K562 (cell line): ENCODE data around the gene INPP1. TPM values are rescaled to one million over a fixed set of nuclear protein-coding genes. Genes with fewer than 3 reads are reported as not detected.
A peak's percentile ranks its signal among the peaks of the same experiment; 100 is the strongest.

Source experiments
- ATF6 ChIP-seq: sonication (generic); formaldehyde crosslinking; IDR thresholded peaks from 2 replicates; pipeline ENCODE4 v1.4.0; 2020; ENCODE audit warnings: mild to moderate bottlenecking, missing genetic modification reagents
- BMI1 ChIP-seq: fragments of 150-350 bp; IDR thresholded peaks from 2 replicates; pipeline ENCODE4 v1.6.1; 2014; ENCODE audit warnings: low read length
- DACH1 ChIP-seq: fragments of 450-650 bp; IDR thresholded peaks from 2 replicates; pipeline ENCODE4 v1.6.1; 2018; ENCODE audit not compliant: partially characterized antibody
- EWSR1 ChIP-seq: fragments of 450-650 bp; IDR thresholded peaks from 2 replicates; pipeline ENCODE4 v1.6.1; 2018; ENCODE audit warnings: borderline replicate concordance, mild to moderate bottlenecking, low read depth, moderate library complexity; ENCODE audit not compliant: partially characterized antibody
- FIP1L1 ChIP-seq: fragments of 200-400 bp; formaldehyde crosslinking; IDR thresholded peaks from 2 replicates; pipeline ENCODE4 v1.6.1; 2018; ENCODE audit warnings: mild to moderate bottlenecking, low read depth, low read length; ENCODE audit not compliant: poor library complexity, severe bottlenecking
- GABPB2 ChIP-seq: fragments of 250-450 bp; sonication (Bioruptor Pico); conservative IDR thresholded peaks from 2 replicates; pipeline ENCODE4 v1.5.1; 2021; ENCODE audit warnings: mild to moderate bottlenecking
- GATAD2A ChIP-seq: fragments of 450-650 bp; IDR thresholded peaks from 2 replicates; pipeline ENCODE4 v1.6.1; 2017
- NEUROD1 ChIP-seq: fragments of 150-350 bp; IDR thresholded peaks from 2 replicates; pipeline ENCODE4 v1.6.1; 2014; ENCODE audit warnings: borderline replicate concordance, low read length, low read depth; ENCODE audit not compliant: partially characterized antibody
- PCBP2 ChIP-seq: fragments of 200-400 bp; formaldehyde crosslinking; IDR thresholded peaks from 2 replicates; pipeline ENCODE4 v1.6.1; 2018; ENCODE audit warnings: low read length, low read depth, mild to moderate bottlenecking, moderate library complexity; ENCODE audit not compliant: poor library complexity, severe bottlenecking
- PHF21A ChIP-seq: fragments of 450-650 bp; IDR thresholded peaks from 2 replicates; pipeline ENCODE4 v1.6.1; 2017; ENCODE audit warnings: low read depth, borderline replicate concordance
- SRF ChIP-seq, 2 experiments: fragments of 250-450, 450-650 bp in 1 of 2; sonication (Bioruptor Pico) in 1 of 2; sonication (generic) in 1 of 2; formaldehyde crosslinking; IDR thresholded peaks; 2 replicates each; pipeline versions ENCODE4 v1.5.0 to v1.5.1; 2020 to 2022; ENCODE audit warnings: mild to moderate bottlenecking in 1 of 2, missing genetic modification reagents in 1 of 2
- TAF15 ChIP-seq: fragments of 200-400 bp; formaldehyde crosslinking; IDR thresholded peaks from 2 replicates; pipeline ENCODE4 v1.6.1; 2017; ENCODE audit warnings: mild to moderate bottlenecking, low read depth, low read length, moderate library complexity
- TBP ChIP-seq: optimal IDR thresholded peaks from 2 replicates; pipeline ENCODE3; 2011; ENCODE audit warnings: low read depth, low read length, improper control_type of control experiment
- THRAP3 ChIP-seq: fragments of 450-650 bp; IDR thresholded peaks from 2 replicates; pipeline ENCODE4 v1.6.1; 2016; ENCODE audit warnings: mild to moderate bottlenecking, inconsistent platforms, borderline replicate concordance
- ZNF12 ChIP-seq: sonication (generic); formaldehyde crosslinking; IDR thresholded peaks from 2 replicates; pipeline ENCODE4 v1.4.0; 2020; ENCODE audit warnings: mild to moderate bottlenecking, missing genetic modification reagents
- ZNF124 ChIP-seq: sonication (generic); formaldehyde crosslinking; IDR thresholded peaks from 2 replicates; pipeline ENCODE4 v1.8.1; 2022; ENCODE audit warnings: missing genetic modification reagents
- polyA plus RNA-seq, 8 experiments: library from polyadenylated mRNA; depleted of rRNA in 4 of 8; stranded (reverse) in 5 of 8; unstranded in 3 of 8; fragments of >200 nt; fragmentation: Nextera tagmentation in 2 of 8; fragmentation: Illumina TruSeq in 1 of 8; extraction: Ambion mirVana in 2 of 8; extraction: Trizol in 1 of 8; gene quantifications; 2 replicates each; pipeline versions ENCODE4 v1.2.1 to v1.2.3, GENCODE V29; 2011 to 2014; ENCODE audit warnings: inconsistent platforms in 1 of 8, missing spikeins in 1 of 8
- total RNA-seq, 7 experiments: library from RNA; depleted of rRNA in 6 of 7; stranded (reverse); fragments of >200 nt in 6 of 7; fragmentation: Illumina TruSeq in 2 of 7; extraction: Trizol in 2 of 7; gene quantifications; 2 replicates each; pipeline versions ENCODE4 v1.2.1 to v1.2.3, GENCODE V29; 2011 to 2021; ENCODE audit warnings: low replicate concordance in 1 of 7
- TF ChIP-seq, protein P1 (sequence below): fragments of 250-450 bp; sonication (Bioruptor Pico); IDR thresholded peaks from 2 replicates; pipeline ENCODE4 v1.8.0; 2022; ENCODE audit warnings: inconsistent platforms
- TF ChIP-seq, protein P2 (sequence below), 2 experiments: IDR thresholded peaks; 2 replicates each; pipeline ENCODE4 v1.6.1; 2011; ENCODE audit warnings: borderline replicate concordance in 1 of 2, control low read depth in 1 of 2, low read depth in 1 of 2, low read length in 1 of 2, mild to moderate bottlenecking in 1 of 2, mixed read lengths in 1 of 2, moderate library complexity in 1 of 2; ENCODE audit not compliant: insufficient read depth in 1 of 2, insufficient read length in 1 of 2, poor library complexity in 1 of 2, severe bottlenecking in 1 of 2; ENCODE audit errors: extremely low read depth in 1 of 2
- TF ChIP-seq, protein P3 (sequence below), 2 experiments: IDR thresholded peaks; 2 replicates each; pipeline ENCODE4 v1.6.1; 2012; ENCODE audit warnings: improper control_type of control experiment in 2 of 2, low read depth in 2 of 2, low read length in 2 of 2, borderline replicate concordance in 1 of 2

Gene INPP1
- total and polyA plus RNA-seq, 9 of the 15 experiments (the other 6 are each of a cell fraction or from before 2014, with no cell fraction given): 3.7 to 11.8 (median 6.5) TPM

DNA sequence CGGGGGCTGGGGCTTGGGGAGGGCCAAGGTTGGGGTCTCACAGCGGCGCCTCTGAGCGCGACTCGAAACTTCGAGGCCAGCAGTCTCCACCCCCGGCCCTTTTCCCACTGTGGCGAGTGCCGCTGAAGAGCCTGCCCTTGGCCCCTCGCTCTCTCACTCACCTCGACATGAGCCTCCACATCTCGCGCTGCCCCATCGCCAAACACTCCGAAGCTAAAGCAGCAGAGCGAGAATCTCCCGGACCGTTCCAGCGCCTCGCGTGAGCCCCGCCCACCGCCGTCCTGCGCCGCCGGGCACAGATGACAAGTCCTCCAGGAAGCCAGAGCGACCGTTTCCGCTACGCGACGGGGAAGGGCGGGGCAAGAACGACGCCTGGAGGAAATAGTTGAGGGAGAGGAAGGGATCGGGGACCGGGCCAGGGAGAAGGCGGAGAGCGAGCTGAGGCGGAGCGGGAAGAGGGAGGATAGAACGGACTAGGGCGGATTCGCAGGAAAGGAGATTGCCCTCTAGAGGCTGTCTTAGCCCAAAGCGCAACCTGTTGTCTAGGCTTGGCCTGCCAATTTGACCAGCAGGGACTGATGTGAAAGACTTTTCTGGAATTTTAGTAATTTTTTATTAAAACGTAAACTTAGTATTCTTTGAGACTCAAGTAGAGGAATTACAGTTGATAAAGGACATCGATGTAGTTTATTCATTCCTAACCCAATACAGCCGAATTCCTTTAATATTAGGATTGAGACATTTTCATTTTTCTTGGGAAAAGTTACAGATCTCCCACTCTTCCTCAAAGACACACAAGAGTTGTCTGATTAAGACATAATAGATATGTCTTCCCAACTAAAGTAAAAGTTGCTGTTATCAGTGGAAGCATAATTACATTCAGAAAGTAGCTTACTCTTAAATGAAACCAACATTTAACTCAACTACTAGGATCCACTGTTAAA is 23.6 kb upstream of the INPP1 start, which contains the start of gene HIBCH (continued):
- TF ChIP-seq, protein P1, sequence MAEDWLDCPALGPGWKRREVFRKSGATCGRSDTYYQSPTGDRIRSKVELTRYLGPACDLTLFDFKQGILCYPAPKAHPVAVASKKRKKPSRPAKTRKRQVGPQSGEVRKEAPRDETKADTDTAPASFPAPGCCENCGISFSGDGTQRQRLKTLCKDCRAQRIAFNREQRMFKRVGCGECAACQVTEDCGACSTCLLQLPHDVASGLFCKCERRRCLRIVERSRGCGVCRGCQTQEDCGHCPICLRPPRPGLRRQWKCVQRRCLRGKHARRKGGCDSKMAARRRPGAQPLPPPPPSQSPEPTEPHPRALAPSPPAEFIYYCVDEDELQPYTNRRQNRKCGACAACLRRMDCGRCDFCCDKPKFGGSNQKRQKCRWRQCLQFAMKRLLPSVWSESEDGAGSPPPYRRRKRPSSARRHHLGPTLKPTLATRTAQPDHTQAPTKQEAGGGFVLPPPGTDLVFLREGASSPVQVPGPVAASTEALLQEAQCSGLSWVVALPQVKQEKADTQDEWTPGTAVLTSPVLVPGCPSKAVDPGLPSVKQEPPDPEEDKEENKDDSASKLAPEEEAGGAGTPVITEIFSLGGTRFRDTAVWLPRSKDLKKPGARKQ (CRISPR knock-in tag): no peak
- TF ChIP-seq NEUROD1 (no peak), ZNF12 (CRISPR knock-in tag) (no peak), ZNF124 (no peak), TBP (peak; percentile 55), PHF21A (no peak), EWSR1 (no peak), GATAD2A (no peak), GABPB2 (CRISPR knock-in tag) (no peak), TAF15 (no peak), PCBP2 (no peak), ATF6 (CRISPR knock-in tag) (no peak), SRF (CRISPR knock-in tag; IDR thresholded peaks at IDR 0.05) (no peak), DACH1 (no peak), FIP1L1 (no peak), BMI1 (no peak), THRAP3 (no peak)
- TF ChIP-seq, protein P2, sequence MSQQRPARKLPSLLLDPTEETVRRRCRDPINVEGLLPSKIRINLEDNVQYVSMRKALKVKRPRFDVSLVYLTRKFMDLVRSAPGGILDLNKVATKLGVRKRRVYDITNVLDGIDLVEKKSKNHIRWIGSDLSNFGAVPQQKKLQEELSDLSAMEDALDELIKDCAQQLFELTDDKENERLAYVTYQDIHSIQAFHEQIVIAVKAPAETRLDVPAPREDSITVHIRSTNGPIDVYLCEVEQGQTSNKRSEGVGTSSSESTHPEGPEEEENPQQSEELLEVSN (IDR thresholded peaks at IDR 0.05; ENCODE audit: borderline replicate concordance in 1 of 2, extremely low read depth in 1 of 2, insufficient read depth in 1 of 2, insufficient read length in 1 of 2, low read depth in 1 of 2, low read length in 1 of 2, poor library complexity in 1 of 2, severe bottlenecking in 1 of 2): peak; percentile 23 to 48
- TF ChIP-seq, protein P3, sequence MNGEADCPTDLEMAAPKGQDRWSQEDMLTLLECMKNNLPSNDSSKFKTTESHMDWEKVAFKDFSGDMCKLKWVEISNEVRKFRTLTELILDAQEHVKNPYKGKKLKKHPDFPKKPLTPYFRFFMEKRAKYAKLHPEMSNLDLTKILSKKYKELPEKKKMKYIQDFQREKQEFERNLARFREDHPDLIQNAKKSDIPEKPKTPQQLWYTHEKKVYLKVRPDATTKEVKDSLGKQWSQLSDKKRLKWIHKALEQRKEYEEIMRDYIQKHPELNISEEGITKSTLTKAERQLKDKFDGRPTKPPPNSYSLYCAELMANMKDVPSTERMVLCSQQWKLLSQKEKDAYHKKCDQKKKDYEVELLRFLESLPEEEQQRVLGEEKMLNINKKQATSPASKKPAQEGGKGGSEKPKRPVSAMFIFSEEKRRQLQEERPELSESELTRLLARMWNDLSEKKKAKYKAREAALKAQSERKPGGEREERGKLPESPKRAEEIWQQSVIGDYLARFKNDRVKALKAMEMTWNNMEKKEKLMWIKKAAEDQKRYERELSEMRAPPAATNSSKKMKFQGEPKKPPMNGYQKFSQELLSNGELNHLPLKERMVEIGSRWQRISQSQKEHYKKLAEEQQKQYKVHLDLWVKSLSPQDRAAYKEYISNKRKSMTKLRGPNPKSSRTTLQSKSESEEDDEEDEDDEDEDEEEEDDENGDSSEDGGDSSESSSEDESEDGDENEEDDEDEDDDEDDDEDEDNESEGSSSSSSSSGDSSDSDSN (IDR thresholded peaks at IDR 0.05; ENCODE audit: borderline replicate concordance in 1 of 2, low read depth in 2 of 2, low read length in 2 of 2): peak; percentile 83 to 91; a peak in 3 of 4 replicates
